GM19463 (cell line): Measurements from ENCODE around the gene TBL1X.

ENCODE experiments used
- ATAC-seq: cut with Tn5 transposase; IDR thresholded peaks from one replicate; pipeline ENCODE4 v1.9.1; 2021; ENCODE audit warnings: mild to moderate bottlenecking, moderate library complexity; ENCODE audit not compliant: unreplicated experiment

The TBL1X gene

DNA sequence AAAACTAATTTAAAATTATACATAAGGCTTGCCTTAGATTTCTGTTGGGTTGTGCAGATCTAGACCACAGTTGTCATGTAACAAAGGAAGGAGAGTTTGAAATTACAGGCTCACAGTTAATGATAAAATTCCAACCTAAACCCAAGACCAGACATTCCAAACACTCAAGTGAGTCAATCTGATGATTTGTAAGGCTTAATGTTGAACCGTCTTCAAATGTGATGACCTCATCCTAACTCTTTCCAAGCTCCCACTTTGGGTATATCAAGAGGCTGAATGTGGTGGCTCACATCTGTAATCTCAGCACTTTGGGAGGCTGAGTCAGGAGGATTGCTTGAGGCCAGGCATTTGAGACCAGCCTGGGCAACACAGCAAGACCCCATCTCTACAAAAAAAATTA lies 149.2 kb downstream of the TBL1X start:
- no peak for ATAC-seq

DNA sequence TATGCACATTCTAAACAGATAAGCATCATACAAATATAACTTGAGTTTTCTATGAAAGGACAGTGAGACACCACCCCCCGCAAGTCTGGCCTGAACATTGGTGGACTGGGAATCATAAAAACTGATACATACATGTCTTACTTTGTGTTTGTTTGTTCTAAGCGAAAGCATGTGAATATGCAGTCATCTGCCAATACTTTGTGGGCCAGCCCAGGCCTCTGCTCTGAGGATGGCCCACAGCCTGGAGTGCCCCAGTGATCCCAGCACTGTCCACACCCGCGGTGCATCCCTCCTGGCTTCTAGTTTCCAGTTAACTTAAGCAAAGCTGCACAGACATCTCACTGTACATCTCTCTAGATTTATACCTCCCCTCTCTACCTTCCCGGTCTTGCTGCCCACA lies 154.3 kb downstream of the TBL1X start:
- no peak for ATAC-seq

DNA sequence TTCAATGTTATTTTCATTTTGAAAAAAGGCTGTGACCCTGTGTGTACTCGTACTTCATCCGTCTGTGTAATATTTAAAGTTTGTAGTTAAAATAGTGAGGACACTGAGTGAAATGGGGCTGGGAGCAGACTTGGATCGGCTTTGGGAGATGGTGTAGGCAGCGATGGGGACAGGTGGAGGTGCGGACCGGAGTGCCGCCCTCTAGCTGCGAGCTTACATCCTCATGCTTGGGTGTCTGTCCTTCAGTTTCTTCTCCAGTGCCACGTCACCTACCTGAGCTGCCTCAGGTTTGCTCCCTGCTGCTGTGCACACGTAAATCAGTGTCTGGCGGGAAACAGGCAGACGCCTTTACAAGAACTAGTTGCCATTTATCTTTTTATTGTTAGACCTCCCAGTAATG lies 154.7 kb downstream of the TBL1X start:
- ATAC-seq = no peak

DNA sequence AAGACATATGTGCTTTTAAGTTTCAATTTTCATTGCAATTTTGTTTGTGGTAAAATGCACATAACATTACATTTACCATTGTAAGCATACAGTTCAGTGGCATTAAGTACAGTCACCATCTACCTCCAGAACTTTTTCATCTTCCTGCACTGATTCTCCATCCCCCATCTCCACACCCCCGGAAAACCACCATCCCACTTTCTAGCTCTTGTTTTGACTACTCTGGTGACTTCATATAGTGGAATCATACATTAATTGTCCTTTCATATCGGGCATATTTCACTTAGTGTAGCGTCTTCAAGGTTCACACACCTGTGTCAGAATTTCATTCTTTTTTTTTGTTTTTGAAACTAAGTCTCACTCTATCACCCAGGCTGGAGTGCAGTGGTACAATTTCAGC lies 157.3 kb downstream of the TBL1X start:
- no peak for ATAC-seq

DNA sequence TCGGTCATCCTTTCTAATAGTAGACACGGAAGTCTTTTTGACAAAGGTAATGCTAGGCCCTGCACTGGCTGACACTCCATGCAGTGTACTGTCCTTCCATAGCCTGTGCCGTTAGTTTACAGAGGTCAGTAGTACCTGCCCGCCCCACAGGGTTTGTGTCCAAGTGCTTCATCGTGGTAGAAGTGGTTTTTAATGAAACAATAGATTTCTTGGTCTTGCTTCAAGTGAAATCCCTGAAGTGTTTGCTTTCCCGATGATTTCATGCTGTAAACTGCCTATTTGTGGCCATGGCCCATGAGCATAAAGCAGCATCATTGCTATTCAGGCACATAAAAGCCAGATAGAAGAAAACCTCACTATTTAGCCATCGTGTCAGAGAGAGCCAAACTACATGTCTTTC lies 161.5 kb downstream of the TBL1X start:
- no peak for ATAC-seq

DNA sequence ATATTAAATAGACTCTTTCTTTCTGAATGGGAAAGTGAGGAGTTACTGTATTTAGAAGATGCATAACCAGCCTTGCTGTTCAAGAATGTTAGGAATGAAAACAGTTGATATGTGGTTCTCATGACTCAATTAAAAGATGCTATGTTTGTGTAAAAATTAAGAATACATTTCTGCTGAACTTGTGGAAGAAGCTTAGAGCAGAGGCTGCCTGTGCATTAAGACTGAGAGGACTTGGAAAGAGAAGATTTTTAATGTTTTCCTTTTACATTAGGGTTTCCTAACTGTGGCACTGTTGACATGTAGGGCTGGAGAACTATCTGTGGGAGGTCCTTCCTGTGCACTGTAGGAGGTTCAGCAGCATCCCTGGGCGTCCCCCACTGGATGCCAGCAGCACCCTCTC lies 163.1 kb downstream of the TBL1X start:
- no peak for ATAC-seq

DNA sequence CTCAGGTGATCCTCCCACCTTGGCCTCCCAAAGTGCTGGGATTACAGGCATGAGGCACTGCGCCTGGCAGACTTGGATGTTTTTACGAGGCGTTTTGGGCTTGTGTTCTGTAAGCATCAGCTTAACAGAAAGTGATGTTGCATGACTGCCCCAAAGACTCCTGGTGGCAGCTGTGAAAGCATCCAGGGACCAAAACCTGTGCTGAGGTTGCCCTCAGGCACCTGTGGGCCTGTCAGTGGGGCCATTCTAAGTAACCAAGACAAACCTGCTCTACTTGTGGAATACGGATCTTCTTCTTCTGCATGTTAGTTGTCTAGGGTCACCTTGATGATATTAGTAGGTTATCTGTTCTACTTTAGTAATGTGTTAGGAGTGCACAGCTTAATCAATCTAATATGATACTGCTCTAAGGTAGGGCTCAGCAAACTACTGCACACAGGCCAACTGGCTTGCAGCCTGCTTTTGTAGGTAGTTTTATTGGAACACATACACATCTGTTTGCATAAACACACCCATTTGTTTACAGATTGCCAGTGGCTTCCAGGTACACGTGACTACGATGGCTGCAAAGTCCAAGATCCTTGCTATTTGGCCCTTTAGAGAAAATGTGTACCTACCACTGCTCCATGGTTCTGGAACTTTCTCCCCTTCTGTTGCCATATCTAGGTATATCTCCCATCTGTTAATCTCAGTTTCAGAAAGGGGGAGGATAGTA lies 164.1 kb downstream of the TBL1X start:
- no peak for ATAC-seq

DNA sequence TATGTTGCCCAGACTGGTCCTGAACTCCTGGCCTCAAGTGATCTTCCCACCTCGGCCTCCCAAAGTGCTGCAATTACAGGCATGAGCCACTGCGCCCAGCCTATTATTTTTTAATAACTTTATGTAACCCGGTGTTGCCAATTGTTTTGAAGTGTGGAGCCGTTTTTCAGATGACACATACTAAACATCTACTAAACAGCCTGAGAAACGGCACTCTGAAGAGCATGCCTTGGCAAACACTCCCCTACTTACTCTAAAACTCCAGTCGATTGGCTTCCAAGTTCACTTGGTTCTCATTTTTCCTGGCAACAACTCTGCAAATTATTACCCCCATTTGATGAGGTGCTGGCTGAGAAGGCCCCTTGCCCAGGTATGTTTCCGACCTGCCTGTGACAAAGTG lies 169.7 kb downstream of the TBL1X start:
- ATAC-seq = no peak

DNA sequence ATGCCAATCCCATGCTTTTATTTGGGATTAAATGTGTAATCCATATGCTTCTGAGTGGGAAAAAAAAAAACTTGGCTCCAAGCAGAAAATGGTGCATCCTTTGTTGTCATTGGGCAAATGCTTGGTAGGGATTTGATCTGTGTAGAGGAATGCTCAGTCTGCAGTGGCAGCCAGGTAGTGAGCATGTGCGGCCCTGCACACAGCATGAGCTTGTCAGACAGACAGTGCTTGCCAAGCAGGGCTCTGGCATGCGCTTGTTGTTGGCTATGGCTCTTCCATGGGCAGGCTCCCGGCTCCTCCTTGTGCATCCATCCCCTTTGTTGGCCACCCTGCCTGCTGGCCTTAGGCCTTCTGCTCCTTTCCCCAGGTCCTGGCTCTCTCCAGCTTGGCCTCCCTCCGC lies 170.5 kb downstream of the TBL1X start:
- ATAC-seq = no peak

DNA sequence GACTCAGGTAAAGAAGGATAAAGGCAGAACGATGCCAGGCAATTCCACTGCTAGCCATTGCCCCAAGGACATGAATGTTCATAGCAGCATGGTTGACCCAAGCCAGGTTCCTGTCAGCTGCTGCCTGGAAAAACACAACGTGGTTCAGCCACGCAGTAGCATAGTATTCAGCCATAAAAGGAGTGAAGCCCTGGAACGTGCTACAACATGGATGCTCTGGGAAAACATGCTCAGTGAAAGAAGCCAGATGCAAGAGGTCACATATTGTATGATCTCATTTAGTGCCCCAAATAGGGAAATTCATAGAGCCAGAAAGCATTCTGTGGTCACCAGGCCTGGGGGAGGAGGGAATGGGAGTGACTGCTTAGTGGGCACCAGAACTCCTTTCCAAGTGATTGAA lies 170.9 kb downstream of the TBL1X start:
- ATAC-seq = no peak

DNA sequence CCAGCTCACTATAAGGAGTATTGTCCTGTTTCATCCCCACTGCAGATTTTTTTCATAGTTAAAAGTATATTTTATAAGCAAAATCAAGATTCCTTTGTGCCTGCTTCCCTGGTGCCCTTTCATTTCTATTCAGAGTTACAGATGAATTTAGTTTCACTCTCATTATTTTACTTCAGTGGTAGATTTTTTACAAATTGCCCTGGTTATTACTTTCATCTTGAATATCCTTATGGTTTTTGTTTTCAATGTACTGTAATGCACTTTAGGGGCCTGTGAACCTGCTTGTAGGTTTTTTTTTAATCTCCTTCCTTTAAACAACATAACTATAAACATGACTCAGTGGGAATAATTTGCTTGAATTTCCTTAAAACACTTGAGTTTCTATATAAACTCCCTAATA lies 174.0 kb downstream of the TBL1X start:
- ATAC-seq = peak; percentile 56

DNA sequence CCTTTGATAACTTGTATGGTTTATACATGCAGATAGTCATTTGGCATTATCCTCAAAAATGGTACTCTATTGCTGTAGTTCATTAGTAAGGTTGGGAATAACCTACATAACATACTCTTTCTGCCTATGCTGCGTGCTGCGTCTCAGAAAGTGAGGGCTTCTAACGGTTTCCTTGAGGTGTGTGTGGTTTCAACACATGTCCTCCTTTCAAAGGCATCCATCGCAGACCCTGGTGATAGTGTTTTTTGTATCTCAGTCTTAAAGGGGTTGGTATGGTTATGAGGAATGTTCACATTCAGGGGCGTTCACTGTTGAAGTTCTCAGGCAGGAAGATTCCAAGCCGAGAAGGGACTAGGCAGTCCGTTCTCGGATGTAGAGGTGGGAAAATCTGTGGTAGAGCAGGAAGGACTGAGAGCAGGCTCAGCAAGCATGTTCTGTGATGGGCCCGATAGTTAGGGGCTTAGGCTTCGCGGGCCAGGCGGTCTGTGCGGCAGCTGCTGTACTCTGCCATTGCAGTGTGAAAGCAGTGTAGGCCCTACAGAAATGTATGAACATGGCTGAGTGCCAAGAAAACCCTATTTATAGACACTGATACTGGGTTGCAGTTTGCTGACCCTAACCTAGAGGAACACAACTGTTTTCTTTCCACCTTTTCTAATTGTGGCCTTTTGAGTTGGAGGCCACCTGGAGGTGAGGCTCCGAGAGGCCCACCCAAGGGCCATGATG lies 177.6 kb downstream of the TBL1X start:
- no peak for ATAC-seq

DNA sequence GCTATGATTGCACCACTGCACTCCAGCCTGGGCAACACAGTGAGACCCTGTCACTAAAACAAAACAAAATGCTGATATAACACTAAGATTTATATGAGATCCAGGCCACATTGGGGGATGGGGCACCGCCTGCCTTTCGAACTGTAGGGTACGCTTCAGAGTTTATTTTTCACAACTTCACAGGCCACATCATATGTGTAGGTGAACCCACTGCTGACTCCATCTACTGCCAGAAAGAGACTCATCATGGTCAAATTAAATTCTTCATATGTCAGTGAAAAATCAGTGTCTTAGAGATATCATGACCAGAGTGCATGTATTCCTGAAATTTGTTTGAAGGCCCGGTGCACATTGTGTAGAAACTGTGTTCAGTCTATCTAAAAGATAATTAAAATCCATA lies 178.9 kb downstream of the TBL1X start:
- no peak for ATAC-seq

DNA sequence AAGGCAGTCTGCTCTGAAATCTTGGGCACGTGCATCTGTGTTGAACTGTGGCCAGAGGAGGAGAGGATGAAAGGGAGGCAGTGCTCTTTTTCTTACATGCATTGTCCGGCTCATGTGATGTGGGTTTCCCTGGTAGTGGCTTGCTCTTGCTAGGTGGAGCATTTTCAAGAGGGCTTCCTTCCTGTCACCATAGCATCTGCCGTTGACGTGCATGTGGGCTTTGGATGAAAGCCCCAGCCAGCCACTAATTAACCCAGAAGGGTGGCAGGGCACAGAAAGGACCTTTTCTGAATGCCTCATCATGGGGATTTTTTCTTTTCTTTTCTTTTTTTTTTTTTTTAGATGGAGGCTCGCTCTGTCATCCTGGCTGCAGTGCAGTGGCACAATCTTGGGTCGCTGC lies 179.5 kb downstream of the TBL1X start:
- ATAC-seq = peak; percentile 94

DNA sequence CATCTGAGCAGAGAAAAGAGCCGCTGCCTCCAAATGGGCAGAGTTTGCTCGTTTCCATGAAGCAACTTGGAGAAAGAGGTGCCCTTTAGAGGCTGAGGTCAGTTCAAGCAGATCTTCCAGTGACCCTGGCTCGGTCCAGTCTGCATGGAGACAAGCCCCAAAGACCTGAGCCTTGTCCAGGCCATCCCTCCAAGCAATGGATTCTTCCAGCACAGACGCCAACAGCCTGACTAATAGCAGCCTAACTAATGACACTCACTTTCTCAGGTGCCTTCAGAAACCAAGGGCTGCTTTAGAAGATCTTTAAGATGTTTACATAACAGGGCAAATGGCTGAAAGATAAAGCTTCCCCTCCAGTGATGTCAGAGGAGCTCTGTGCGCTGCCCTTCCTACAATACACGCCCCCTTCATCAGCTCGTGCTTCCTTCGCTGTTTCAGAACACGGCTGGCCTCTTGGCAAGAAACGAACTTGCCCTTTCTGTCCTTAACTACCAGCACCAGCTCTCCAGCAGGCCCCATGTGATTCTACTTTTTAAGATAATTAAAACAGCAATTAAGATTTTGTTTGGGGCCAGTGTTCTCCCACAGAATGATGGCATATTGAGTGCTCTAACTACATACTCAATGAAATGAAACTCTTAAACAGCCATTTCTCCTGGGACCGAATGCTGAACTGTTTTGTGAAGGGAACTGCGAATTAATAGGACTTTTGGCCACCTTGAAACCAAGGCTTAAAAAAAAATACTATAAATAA lies 181.8 kb downstream of the TBL1X start:
- no peak for ATAC-seq

DNA sequence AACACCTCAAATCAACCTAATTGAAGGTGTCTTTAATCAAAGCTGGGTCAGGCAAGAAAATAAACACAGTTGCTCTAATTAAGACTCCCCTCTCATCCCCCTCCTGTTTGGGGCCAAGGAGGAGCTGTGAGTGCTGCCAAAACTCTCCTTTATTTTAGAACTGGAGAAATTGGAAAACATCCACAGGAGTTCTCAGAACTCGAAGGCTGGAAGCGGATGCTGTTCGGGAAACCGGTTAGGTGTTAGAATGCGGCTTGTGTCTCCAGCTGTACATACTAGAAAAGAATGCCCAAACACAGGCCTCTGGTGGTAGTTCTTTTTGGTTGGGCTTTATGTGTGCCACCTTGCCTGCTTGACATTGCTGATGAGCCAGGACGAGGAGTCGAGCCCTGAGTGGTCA lies 182.6 kb downstream of the TBL1X start:
- no peak for ATAC-seq

DNA sequence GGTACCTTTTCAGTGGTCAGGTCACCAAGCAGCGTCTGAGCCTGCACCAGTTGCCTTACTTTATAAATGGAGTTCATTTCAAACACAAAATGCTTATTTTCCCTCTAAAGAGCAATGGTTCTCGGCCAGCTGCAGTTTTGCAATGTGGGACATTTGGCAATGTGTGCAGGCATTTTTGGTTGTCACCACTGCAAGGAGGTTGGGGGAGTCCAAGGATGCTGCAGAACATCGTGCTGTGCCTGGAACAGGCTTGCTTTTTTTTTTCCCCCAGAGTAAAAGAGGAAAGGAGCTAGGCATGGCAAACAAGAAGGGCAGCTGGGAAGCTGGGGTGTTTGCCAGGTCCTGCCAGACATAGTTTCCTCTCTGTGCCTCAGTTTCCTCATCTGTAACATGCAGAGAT lies 185.2 kb downstream of the TBL1X start:
- ATAC-seq = no peak

DNA sequence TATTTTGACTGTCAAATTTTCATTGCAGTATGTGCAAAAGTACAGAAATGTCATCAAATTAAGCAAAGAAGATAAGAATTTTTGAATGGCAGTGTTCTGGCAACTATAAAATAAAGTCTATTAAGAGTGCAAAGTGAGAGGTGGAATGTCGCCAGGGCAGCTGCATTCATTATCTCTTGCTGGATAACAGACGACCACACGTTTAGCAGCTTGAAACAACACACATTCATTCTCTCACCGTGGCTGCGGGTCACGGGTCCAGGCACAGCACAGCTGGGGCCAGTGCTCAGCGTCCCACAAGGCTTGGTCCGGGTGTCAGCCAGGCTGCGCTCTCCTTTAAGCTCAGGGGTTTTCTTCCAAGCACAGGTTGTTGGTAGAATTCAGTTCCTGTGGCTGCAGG lies 186.9 kb downstream of the TBL1X start:
- no peak for ATAC-seq

DNA sequence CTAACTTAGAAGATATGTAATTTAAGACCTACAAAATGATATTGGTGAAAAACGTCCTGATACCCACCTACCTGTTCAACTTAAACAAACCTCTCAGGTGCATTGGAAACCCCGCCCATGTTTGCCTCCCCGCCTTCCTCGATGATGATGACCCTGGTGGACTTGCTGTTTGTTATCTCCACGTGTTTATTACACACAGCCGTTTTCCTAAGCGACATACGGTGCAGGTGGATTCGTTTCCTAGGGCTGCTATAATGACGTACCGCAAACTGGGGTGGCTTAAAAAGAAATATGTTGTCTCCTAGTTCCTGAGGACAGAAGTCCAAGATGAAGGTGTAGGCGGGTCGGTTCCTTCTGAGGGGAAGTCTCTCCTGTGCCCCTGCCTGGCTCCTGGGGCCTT lies 190.1 kb downstream of the TBL1X start:
- ATAC-seq = no peak

DNA sequence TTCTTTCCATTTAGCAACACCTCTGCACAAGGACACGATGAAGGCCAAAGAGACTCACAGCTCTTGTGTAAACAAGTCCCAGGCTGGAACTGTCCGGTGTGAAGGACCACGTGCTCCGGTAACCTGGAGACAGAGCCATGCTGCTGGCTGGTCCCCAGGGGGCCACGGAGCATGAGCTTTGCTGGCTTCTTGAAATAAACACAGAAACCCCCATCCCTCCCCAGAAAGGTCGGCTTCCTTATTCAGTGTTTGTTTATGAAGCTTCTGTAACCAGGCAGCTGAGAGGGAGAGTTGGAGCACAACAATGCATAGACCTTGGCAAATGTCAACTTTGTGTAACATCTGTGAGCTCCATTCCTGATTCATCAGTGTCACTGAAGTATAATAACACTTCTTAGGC lies 191.4 kb downstream of the TBL1X start:
- peak; percentile 53 for ATAC-seq

DNA sequence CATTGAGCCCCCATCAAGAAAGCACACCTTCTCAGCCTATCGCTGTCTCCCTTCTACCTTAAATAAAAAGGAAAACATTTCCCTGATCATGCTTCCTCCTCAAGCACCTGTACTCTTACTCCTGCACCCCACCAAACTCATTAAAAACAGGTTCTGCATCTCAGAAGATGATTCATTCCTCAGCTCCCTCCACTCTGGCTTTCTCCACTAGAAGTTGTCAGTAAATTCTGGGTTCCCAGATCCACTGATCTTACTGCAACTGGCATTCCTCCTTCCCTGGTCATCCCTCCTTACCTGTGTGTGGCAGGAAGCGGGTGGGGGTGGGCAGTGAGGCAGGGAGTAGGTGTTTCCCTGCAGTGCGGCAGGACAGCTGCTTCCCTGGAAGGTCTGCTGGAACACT lies 192.0 kb downstream of the TBL1X start:
- ATAC-seq = no peak
